ENCODE results near the gene KLRK1.
"Not testable (repeated sequence)": the region's sequence is repeated elsewhere in the genome, so short reads cannot be mapped to it uniquely, and the experiment has no call there.

KLRK1 gene

DNA sequence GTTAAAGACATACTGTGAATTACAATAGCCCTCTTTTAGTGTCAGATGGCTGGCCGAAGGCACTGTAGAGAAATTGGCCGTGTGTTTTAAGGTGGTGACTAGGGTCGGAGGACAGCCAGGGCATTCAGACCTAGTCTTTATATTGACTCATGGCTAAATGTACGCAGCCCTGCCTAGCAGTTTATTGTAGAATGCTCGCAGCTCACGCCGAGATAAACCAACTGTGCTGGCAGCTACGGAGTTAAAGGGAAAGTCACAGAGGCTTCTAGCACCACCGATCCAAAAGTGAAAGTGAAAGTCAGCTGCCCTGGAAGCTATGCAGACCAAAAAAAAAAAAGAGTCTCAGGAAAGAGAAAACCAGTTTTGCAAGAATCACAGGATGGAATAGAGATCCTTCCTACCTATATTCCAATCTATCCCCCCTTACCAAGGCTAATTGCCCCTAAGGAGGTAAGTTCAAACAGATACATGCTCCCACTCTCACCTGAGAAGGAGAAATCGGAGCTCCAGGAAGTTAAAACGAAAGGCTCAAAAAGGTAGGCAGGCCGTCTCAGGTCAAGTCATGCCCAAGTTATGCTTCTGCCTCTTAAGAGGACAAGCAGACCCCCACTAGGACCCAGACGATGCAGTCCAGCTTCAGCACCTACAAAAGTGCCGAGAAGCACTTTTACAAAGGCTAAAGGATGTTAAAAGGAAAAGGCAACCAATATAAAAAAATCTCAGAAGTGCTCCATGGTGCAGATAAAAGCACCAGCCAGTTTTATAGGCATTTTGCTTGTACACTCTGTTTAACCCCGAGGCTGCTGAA is 24.8 kb downstream of the KLRK1 start:
- DNase-seq (ENCODE audit: insufficient read length) (peak; percentile 27), FAIRE-seq (peak; percentile 84)
- TF ChIP-seq POLR2AphosphoS5 (IDR thresholded peaks at IDR 0.05; ENCODE audit: low read depth, low read length): no peak
- no peak for TF ChIP-seq POLR2A (IDR thresholded peaks at IDR 0.05; ENCODE audit: low read depth, low read length)
- no peak for TF ChIP-seq TAF1 (IDR thresholded peaks at IDR 0.05; ENCODE audit: borderline replicate concordance, low read depth, low read length)

DNA sequence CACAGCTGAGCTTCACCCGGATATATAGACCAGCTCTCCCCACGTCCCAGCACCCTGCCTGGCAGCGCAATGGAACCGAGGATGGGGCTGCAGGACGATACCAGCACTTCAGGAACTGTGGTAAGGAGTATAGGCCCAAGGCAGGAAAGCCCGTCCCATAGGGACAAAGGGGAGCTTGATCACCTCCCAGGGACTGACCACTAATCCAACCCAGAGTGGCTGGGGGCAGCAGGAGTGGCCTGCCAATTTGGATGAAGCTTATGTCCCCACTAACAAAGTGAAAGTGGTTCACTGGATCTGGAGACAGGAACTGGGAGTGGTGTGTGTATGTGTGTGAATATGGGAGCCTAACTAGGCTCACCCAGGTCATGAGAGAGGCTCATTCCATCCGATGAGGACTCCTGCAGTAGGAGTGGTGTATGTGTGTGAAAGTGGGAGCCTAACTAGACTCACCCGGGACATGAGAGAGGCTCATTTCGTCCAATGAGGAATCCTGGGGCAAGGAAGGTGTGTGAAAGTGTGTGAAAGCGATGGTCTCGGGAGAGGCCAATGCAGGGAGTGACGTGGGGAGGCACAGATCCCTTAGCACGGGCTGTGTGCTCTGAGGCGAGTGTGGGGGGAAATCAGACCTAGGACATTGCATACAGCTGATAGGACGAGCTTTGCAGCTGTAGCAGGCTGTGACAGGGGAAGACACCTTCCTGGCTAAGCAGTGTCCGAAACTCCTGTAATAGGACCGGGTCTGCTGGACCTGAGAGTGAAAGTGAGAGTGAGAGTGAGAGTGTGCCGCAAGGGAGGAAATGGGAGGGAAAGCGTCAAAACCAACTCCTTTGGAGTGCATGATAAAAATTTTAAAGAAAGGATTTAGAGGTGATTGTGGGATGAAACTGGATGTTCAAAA is 25.7 kb downstream of the KLRK1 start:
- peak; percentile 77 for FAIRE-seq
- TF ChIP-seq TAF1 (IDR thresholded peaks at IDR 0.05; ENCODE audit: borderline replicate concordance, low read depth, low read length) (no peak), POLR2AphosphoS5 (IDR thresholded peaks at IDR 0.05; ENCODE audit: low read depth, low read length) (peak; percentile 40; the same call in 1 of the 2 replicates)
- peak; percentile 35 for DNase-seq (ENCODE audit: insufficient read length)

DNA sequence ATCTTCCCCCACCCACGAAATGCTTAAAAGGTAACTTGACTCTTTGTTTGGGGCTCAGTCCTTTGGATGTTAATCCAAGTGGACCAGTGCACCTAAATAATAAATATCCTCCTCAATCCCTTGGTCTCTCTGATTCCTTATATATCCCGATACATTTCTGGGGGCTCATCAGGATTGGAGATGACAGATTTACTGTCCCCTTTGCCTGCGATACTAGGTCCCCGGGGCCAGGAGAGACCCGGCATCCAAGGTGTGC is 26.3 kb downstream of the KLRK1 start:
- no peak for DNase-seq (ENCODE audit: insufficient read length)

GRCh38 chr12:10362828-10363657 is 26.8 kb downstream of the KLRK1 start:
- FAIRE-seq: no peak
- TF ChIP-seq POLR2AphosphoS5 (IDR thresholded peaks at IDR 0.05; ENCODE audit: low read depth, low read length) (no peak), TAF1 (IDR thresholded peaks at IDR 0.05; ENCODE audit: borderline replicate concordance, low read depth, low read length) (no peak), POLR2A (IDR thresholded peaks at IDR 0.05; ENCODE audit: low read depth, low read length) (no peak)
- no peak for DNase-seq (ENCODE audit: insufficient read length)

More for the DNA sequence above, 26.3 kb downstream of the KLRK1 start:
- FAIRE-seq: no peak
- TF ChIP-seq POLR2A (IDR thresholded peaks at IDR 0.05; ENCODE audit: low read depth, low read length) (no peak), POLR2AphosphoS5 (IDR thresholded peaks at IDR 0.05; ENCODE audit: low read depth, low read length) (no peak), TAF1 (IDR thresholded peaks at IDR 0.05; ENCODE audit: borderline replicate concordance, low read depth, low read length) (no peak)

GRCh38 chr12:10362325-10362724 is 27.5 kb downstream of the KLRK1 start:
- no peak for TF ChIP-seq POLR2A (IDR thresholded peaks at IDR 0.05; ENCODE audit: low read depth, low read length)
- TF ChIP-seq POLR2AphosphoS5 (IDR thresholded peaks at IDR 0.05; ENCODE audit: low read depth, low read length): no peak
- DNase-seq (ENCODE audit: insufficient read length) (no peak), FAIRE-seq (no peak)

GRCh38 chr12:10361622-10362021 is 28.2 kb downstream of the KLRK1 start:
- no peak for FAIRE-seq
- no peak for DNase-seq (ENCODE audit: insufficient read length)
- TF ChIP-seq TAF1 (IDR thresholded peaks at IDR 0.05; ENCODE audit: borderline replicate concordance, low read depth, low read length) (no peak), POLR2A (IDR thresholded peaks at IDR 0.05; ENCODE audit: low read depth, low read length) (no peak), POLR2AphosphoS5 (IDR thresholded peaks at IDR 0.05; ENCODE audit: low read depth, low read length) (no peak)

DNA sequence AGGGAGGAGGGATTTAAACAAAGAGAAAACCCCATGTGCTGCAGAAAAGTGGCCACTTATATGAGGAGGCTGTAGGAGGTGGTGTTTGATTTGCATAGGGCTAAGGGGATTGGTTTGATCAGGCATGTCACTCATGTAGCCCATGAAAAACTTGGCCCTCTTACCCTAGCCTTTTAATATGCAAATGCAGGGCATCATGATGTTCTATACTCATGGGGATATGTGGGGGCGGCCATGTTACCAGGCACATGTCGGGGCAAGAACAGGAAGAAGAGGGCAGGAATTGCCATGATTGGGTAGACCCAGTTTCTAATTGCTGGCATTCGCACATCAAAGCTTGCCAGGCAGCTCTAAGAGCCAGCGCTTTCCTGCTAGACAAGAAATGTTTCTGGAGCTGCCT is 28.8 kb downstream of the KLRK1 start:
- no peak for FAIRE-seq
- DNase-seq (ENCODE audit: insufficient read length): no peak
- TF ChIP-seq TAF1 (IDR thresholded peaks at IDR 0.05; ENCODE audit: borderline replicate concordance, low read depth, low read length): no peak
- no peak for TF ChIP-seq POLR2AphosphoS5 (IDR thresholded peaks at IDR 0.05; ENCODE audit: low read depth, low read length)

GRCh38 chr12:10358969-10359368 is 30.9 kb downstream of the KLRK1 start:
- FAIRE-seq (no peak), DNase-seq (ENCODE audit: insufficient read length) (no peak)
- TF ChIP-seq POLR2A (IDR thresholded peaks at IDR 0.05; ENCODE audit: low read depth, low read length) (no peak), POLR2AphosphoS5 (IDR thresholded peaks at IDR 0.05; ENCODE audit: low read depth, low read length) (no peak), TAF1 (IDR thresholded peaks at IDR 0.05; ENCODE audit: borderline replicate concordance, low read depth, low read length) (no peak)

DNA sequence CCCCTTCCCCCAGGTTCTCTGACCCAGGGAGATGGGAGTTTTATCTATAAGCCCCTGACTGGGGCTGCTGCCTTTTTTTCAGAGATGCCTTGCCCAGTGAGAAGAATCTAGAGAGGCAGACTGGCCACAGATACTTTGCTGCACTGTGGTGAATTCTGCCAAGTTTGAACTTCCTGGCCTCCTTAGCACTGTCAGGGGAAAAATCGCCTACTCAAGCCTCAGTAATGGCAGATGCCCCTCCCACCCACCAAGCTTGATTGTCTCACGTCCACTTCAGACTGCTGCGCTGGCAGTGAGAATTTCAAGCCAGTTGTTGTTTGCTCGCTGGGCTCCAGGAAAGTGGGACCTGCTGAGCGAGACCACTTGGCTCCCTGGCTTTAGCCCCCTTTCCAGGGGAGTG is 31.7 kb downstream of the KLRK1 start:
- TF ChIP-seq POLR2AphosphoS5 (IDR thresholded peaks at IDR 0.05; ENCODE audit: low read depth, low read length): no peak
- no peak for TF ChIP-seq TAF1 (IDR thresholded peaks at IDR 0.05; ENCODE audit: borderline replicate concordance, low read depth, low read length)
- TF ChIP-seq POLR2A (IDR thresholded peaks at IDR 0.05; ENCODE audit: low read depth, low read length): no peak
- no peak for FAIRE-seq
- DNase-seq (ENCODE audit: insufficient read length): no peak

GRCh38 chr12:10354502-10354901 is 35.3 kb downstream of the KLRK1 start:
- TF ChIP-seq TAF1 (IDR thresholded peaks at IDR 0.05; ENCODE audit: borderline replicate concordance, low read depth, low read length): no peak
- TF ChIP-seq POLR2A (IDR thresholded peaks at IDR 0.05; ENCODE audit: low read depth, low read length): no peak
- FAIRE-seq (no peak), DNase-seq (ENCODE audit: insufficient read length) (no peak)

DNA sequence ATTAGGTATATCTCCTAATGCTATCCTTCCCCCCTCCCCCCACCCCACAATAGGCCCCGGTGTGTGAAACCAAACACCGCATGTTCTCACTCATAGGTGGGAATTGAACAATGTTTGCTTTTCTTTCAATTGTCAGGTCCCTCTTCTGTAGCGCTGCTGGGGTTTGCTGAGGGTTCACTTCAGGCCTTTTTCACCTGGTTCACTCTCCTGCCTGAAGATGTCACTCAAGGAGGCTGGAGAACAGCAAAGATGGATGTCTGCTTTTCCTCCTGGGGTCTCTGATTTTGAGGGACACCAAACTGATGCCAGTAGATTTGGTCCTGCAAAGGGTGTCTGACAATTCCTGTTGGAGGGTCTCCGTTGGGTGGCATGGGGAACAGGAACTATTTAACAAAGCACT is 35.8 kb downstream of the KLRK1 start:
- DNase-seq (ENCODE audit: insufficient read length) (no peak), FAIRE-seq (no peak)
- TF ChIP-seq TAF1 (IDR thresholded peaks at IDR 0.05; ENCODE audit: borderline replicate concordance, low read depth, low read length) (no peak), POLR2AphosphoS5 (IDR thresholded peaks at IDR 0.05; ENCODE audit: low read depth, low read length) (no peak), POLR2A (IDR thresholded peaks at IDR 0.05; ENCODE audit: low read depth, low read length) (no peak)

GRCh38 chr12:10351457-10351856 is 38.4 kb downstream of the KLRK1 start:
- DNase-seq (ENCODE audit: insufficient read length); FAIRE-seq: not testable (repeated sequence)
